GM10248 (cell line): ENCODE results near the gene PLK5.
"Not testable (repeated sequence)": the region's sequence is repeated elsewhere in the genome, so short reads cannot be mapped to it uniquely, and the experiment has no call there.

Experiments
- CTCF ChIA-PET: fragments of 300-600 bp; sonication (Branson Sonifier 250); formaldehyde crosslinking; extraction: SDS; loops from one replicate; lab custom pipeline; 2021; ENCODE audit warnings: antibody characterized with exemption; lab: Yijun Ruan, JAX
- POLR2A ChIA-PET: fragments of 350-650 bp; sonication (Branson Sonifier 250); formaldehyde crosslinking; extraction: SDS; loops from one replicate; lab custom pipeline; 2020; ENCODE audit warnings: antibody characterized with exemption; lab: Yijun Ruan, JAX
- DNase-seq: peaks from one replicate; pipeline ENCODE4 v3.0.0; 2012; ENCODE audit errors: extremely low spot score
- CTCF ChIP-seq: IDR thresholded peaks from 2 replicates; pipeline ENCODE4 v1.5.1; 2012; ENCODE audit warnings: mild to moderate bottlenecking, low read depth; ENCODE audit errors: extremely low read depth, missing control alignments, control extremely low read depth

PLK5 gene

GRCh38 chr19:1523412-1524286 lies at the start of gene PLK5:
Gene PLK5 (plus strand): TSS chr19:1524077. CDS start chr19:1526997, 2,920 bp downstream.
- ChIA-PET POLR2A (no interaction called here), CTCF (no interaction called here)
- no peak for TF ChIP-seq CTCF
- DNase-seq, result no peak

DNA sequence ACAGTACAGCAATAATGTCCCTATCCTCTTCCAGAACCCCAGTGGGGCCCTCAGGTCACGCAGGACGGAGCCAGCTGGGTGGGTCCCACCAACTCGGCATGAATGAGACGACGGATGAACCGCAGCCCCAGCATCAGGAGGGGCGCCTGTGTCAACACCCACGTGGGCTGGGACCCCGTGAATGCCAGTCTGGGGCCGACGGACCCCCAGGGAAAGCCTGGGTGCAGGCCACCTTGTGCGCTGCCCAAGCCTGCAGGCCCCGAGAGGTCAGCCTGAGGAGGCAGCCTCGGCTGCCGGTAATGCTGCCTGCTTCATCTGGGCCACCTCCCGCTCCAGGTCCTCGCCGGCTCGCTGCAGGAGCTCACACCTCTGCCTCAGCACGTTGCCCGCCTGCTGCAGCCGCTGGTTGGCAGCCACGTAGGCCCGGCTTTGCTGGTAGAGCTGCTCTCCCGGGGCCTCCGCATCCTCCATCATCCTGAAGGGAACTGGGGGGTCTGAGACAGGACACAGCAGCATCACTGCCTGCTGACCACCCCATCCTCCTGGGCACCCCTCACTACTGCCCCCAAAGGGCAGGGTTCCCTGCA lies 49.0 kb upstream of the PLK5 start:
- POLR2A ChIA-PET, result interaction anchor here (1.1 kb wide), 1 partner anchor 32 kb away, joined by 7 read pairs; no protein-coding TSS in a partner anchor
- no peak for TF ChIP-seq CTCF
- no peak for DNase-seq
- CTCF ChIA-PET, result interaction anchor here (1.1 kb wide), 1 partner anchor 196 kb away, joined by 4 read pairs; no protein-coding TSS in a partner anchor

- ChIA-PET CTCF (interaction anchor here (1.1 kb wide), 1 partner anchor 197 kb away, joined by 4 read pairs; no protein-coding TSS in a partner anchor), POLR2A (interaction anchor here (1.1 kb wide), 1 partner anchor 33 kb away, joined by 7 read pairs; no protein-coding TSS in a partner anchor)
- no peak for DNase-seq
- TF ChIP-seq CTCF, result no peak
Observed at GRCh38 chr19:1475751-1476437, 48.0 kb upstream of the PLK5 start.

DNA sequence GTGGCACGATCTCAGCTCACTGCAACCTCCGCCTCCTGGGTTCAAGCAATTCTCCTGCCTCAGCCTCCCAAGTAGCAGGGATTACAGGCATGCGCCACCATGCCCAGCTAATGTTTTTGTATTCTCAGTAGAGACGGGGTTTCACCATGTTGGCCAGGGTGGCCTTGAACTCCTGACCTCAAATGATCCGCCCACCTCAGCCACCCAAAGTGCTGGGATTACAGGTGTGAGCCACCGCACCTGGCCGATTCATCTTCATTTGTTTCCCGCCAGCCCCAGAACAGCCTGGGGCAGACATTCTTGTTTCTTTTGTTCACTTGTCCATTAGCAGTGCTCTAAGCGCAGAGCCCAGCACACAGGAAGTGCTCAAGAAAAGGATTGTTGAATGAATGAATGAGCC lies 46.8 kb upstream of the PLK5 start:
- DNase-seq, POLR2A ChIA-PET: not testable (repeated sequence)
- CTCF ChIA-PET, result interaction anchor here (1.2 to 1.3 kb wide), 2 partner anchors 19 to 32 kb away, joined by 3 read pairs; no protein-coding TSS in a partner anchor

- DNase-seq, result peak; percentile 98
- CTCF ChIA-PET, result no interaction called here
- POLR2A ChIA-PET, result interaction anchor here (0.6 kb wide), 1 partner anchor 480 kb away, joined by 3 read pairs; no protein-coding TSS in a partner anchor
- no peak for TF ChIP-seq CTCF
Observed at GRCh38 chr19:1478934-1479707, 44.8 kb upstream of the PLK5 start, which contains the start of gene C19orf25. Gene C19orf25 (minus strand): TSS chr19:1479215. CDS start chr19:1478903, 312 bp downstream.

DNA sequence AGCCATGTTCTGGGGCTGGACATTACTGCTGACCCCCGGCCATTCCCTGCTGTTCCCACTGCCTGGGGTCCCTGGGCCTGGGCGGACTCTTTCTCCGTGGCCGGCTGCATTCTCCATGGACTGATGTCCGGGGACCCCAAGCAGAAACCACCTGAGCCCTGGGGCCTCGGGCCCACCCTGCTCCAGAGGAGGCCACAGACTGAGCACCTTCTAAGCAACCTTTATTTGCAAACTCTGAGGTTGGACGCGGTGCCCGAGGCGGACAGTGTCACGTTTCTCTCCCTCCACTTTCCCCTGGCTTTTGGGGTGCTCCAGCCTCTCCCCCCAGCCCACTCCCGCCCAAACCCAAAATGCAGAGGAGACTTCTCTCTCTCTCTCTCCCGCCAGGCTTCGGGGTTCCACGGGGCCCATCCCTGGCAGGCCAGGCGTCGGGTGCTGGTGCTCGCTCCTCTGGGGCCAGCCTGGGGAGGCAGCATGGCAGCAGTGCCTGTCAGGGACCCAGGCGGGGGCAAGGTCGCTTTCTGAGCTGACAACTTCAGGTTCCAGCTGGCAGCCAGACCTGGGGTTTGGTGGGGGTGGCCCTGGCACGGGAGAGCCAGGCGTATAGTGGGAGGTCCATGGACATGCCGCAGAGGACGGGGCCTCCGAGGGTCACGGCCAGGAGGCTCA lies 42.5 kb upstream of the PLK5 start:
- ChIA-PET CTCF (no interaction called here), POLR2A (no interaction called here)
- no peak for TF ChIP-seq CTCF
- DNase-seq, result no peak
